H1 (cell line): ENCODE results near the gene CPXM2. TPM values are rescaled to one million over a fixed set of nuclear protein-coding genes. Genes with fewer than 3 reads are reported as not detected.

Experiments used
- CTCF ChIA-PET: fragments of 300-600 bp; sonication (Branson Sonifier 250); formaldehyde crosslinking; loops from one replicate; lab custom pipeline; 2021; ENCODE audit not compliant: partially characterized antibody; lab: Charles Lee
- POLR2A ChIA-PET: fragments of 300-600 bp; sonication (Branson Sonifier 250); formaldehyde crosslinking; loops from one replicate; lab custom pipeline; 2021; ENCODE audit warnings: inconsistent platforms; ENCODE audit not compliant: partially characterized antibody; lab: Charles Lee
- DNase-seq, 2 experiments: peaks; one replicate each; pipeline versions ENCODE4 v3.0.0 to v3.0.0-alpha.2; 2010 to 2022; ENCODE audit warnings: low spot score in 2 of 2, low read depth in 1 of 2, mixed read lengths in 1 of 2
- FAIRE-seq: peaks from 2 replicates; lab custom pipeline; 2011; peaks lifted over from hg19 to GRCh38; lab: Jason Lieb, UNC
- H2AFZ ChIP-seq: 2 replicates; pipeline ENCODE4 v1.8.1; 2012; ENCODE audit warnings: low read length, inconsistent platforms
- H2AK5ac ChIP-seq: 2 replicates; pipeline ENCODE4 v1.6.1; 2013; ENCODE audit warnings: low read depth, low read length
- H2BK120ac ChIP-seq: replicated peaks from 2 replicates; pipeline ENCODE3; 2013; ENCODE audit warnings: low read depth, low read length, inconsistent platforms
- H2BK12ac ChIP-seq: 2 replicates; pipeline ENCODE4 v1.6.1; 2013; ENCODE audit warnings: low read depth, low read length
- H2BK15ac ChIP-seq: 2 replicates; pipeline ENCODE4 v1.6.1; 2013; ENCODE audit warnings: low read length
- H2BK20ac ChIP-seq: 2 replicates; pipeline ENCODE4 v1.6.1; 2013; ENCODE audit warnings: low read length
- H2BK5ac ChIP-seq: 2 replicates; pipeline ENCODE4 v1.6.1; 2013; ENCODE audit warnings: low read depth, low read length
- H3K14ac ChIP-seq: 2 replicates; pipeline ENCODE4 v1.6.1; 2013; ENCODE audit warnings: inconsistent platforms; ENCODE audit not compliant: insufficient read length
- H3K18ac ChIP-seq: 2 replicates; pipeline ENCODE4 v1.6.1; 2013; ENCODE audit warnings: low read length; ENCODE audit errors: extremely low read depth
- H3K23ac ChIP-seq: 2 replicates; pipeline ENCODE4 v1.6.1; 2013; ENCODE audit warnings: inconsistent platforms; ENCODE audit not compliant: insufficient read length
- H3K23me2 ChIP-seq: 2 replicates; pipeline ENCODE4 v1.6.1; 2013; ENCODE audit warnings: low read depth, low read length
- H3K27ac ChIP-seq: 2 replicates; pipeline ENCODE4 v1.6.1; 2011; ENCODE audit warnings: low read depth, low read length, inconsistent platforms
- H3K27me3 ChIP-seq, 4 experiments: replicated peaks in 1 of 4; 1 replicate in 1 of 4; 2 replicates in 3 of 4; pipeline versions ENCODE4 v1.6.1 to v1.8.1; 2011 to 2013; ENCODE audit warnings: low read length in 3 of 4, mild to moderate bottlenecking in 3 of 4, inconsistent platforms in 2 of 4, mixed read lengths in 2 of 4, moderate library complexity in 1 of 4; ENCODE audit not compliant: control insufficient read depth in 3 of 4, insufficient read depth in 3 of 4; ENCODE audit errors: extremely low read depth in 1 of 4
- H3K36me3 ChIP-seq, 4 experiments: 2 replicates each; pipeline versions ENCODE4 v1.6.1 to v1.8.1; 2011 to 2013; ENCODE audit warnings: mild to moderate bottlenecking in 4 of 4, low read length in 3 of 4, moderate library complexity in 2 of 4, control low read depth in 1 of 4, inconsistent platforms in 1 of 4; ENCODE audit not compliant: insufficient read depth in 4 of 4, control insufficient read depth in 2 of 4
- H3K4ac ChIP-seq: replicated peaks from 2 replicates; pipeline ENCODE3; 2013; ENCODE audit warnings: low read length, low read depth, mixed read lengths, inconsistent platforms; ENCODE audit not compliant: insufficient read length
- H3K4me1 ChIP-seq, 4 experiments: replicated peaks in 1 of 4; 1 replicate in 1 of 4; 2 replicates in 3 of 4; pipeline versions ENCODE4 v1.6.1 to v1.8.1; 2011 to 2013; ENCODE audit warnings: low read length in 3 of 4, inconsistent platforms in 2 of 4, mixed read lengths in 1 of 4; ENCODE audit not compliant: insufficient read depth in 4 of 4, control insufficient read depth in 3 of 4
- H3K4me2 ChIP-seq, 2 experiments: 2 replicates each; pipeline versions ENCODE4 v1.6.1 to v1.8.1; 2011 to 2013; ENCODE audit warnings: low read depth in 2 of 2, low read length in 2 of 2, control low read depth in 1 of 2, inconsistent platforms in 1 of 2, mild to moderate bottlenecking in 1 of 2; ENCODE audit not compliant: insufficient read depth in 1 of 2
- H3K4me3 ChIP-seq, 4 experiments: fragments of 200-600, 300-600 bp in 1 of 4; sonication (generic), shearing (Covaris generic), sonication (Bioruptor Twin) in 1 of 4; 2 replicates each; pipeline versions ENCODE4 v1.5.1 to v1.8.1; 2011 to 2016; ENCODE audit warnings: low read length in 4 of 4, low read depth in 3 of 4, control low read depth in 2 of 4, inconsistent platforms in 2 of 4, mild to moderate bottlenecking in 2 of 4, mixed read lengths in 1 of 4, moderate library complexity in 1 of 4; ENCODE audit not compliant: insufficient read depth in 2 of 4; ENCODE audit errors: extremely low read depth in 1 of 4
- H3K56ac ChIP-seq: replicated peaks from 2 replicates; pipeline ENCODE3; 2013; ENCODE audit warnings: low read depth, mild to moderate bottlenecking, mixed read lengths, low read length, inconsistent platforms; ENCODE audit not compliant: insufficient read length
- H3K79me1 ChIP-seq: 2 replicates; pipeline ENCODE4 v1.6.1; 2013; ENCODE audit warnings: low read depth, low read length, control low read depth
- H3K79me2 ChIP-seq, 2 experiments: 2 replicates each; pipeline versions ENCODE4 v1.6.1 to v1.8.1; 2012 to 2013; ENCODE audit warnings: low read length in 2 of 2, mild to moderate bottlenecking in 2 of 2, inconsistent platforms in 1 of 2; ENCODE audit not compliant: insufficient read depth in 2 of 2, control insufficient read depth in 1 of 2
- H3K9ac ChIP-seq, 4 experiments: replicated peaks in 1 of 4; 1 replicate in 1 of 4; 2 replicates in 3 of 4; pipeline versions ENCODE4 v1.6.1 to v1.8.1; 2011 to 2013; ENCODE audit warnings: low read depth in 3 of 4, low read length in 3 of 4, control low read depth in 2 of 4, mild to moderate bottlenecking in 2 of 4, moderate library complexity in 2 of 4, inconsistent platforms in 1 of 4; ENCODE audit errors: extremely low read depth in 1 of 4
- H3K9me3 ChIP-seq, 2 experiments: 2 replicates each; pipeline versions ENCODE4 v1.6.1 to v1.8.1; 2012 to 2013; ENCODE audit warnings: mild to moderate bottlenecking in 2 of 2, moderate library complexity in 2 of 2, control low read depth in 1 of 2, inconsistent platforms in 1 of 2, low read depth in 1 of 2, low read length in 1 of 2, mixed read lengths in 1 of 2; ENCODE audit not compliant: insufficient read depth in 2 of 2
- H4K20me1 ChIP-seq, 2 experiments: replicated peaks in 1 of 2; 2 replicates each; pipeline versions ENCODE3 to v1.8.1; 2011 to 2013; ENCODE audit warnings: inconsistent platforms in 2 of 2, low read length in 2 of 2, mild to moderate bottlenecking in 1 of 2; ENCODE audit not compliant: insufficient read depth in 2 of 2, control insufficient read depth in 1 of 2
- H4K5ac ChIP-seq: 2 replicates; pipeline ENCODE4 v1.6.1; 2013; ENCODE audit warnings: low read length, low read depth, mixed read lengths, inconsistent platforms; ENCODE audit not compliant: insufficient read length
- H4K8ac ChIP-seq: 2 replicates; pipeline ENCODE4 v1.8.0; 2013; ENCODE audit warnings: mild to moderate bottlenecking, moderate library complexity, low read length, inconsistent platforms; ENCODE audit not compliant: insufficient read depth; ENCODE audit errors: extremely low read depth
- H4K91ac ChIP-seq: replicated peaks from 2 replicates; pipeline ENCODE3; 2013; ENCODE audit warnings: low read length, mixed read lengths, inconsistent platforms; ENCODE audit not compliant: insufficient read length
- CBX8 ChIP-seq: fragments of 300-800, 300-1000 bp; sonication (generic); IDR thresholded peaks from 2 replicates; pipeline ENCODE4 v1.7.1; 2016; ENCODE audit warnings: low read depth, low read length, borderline replicate concordance
- GABPA ChIP-seq: IDR thresholded peaks from 2 replicates; pipeline ENCODE4 v1.6.1; 2011; ENCODE audit warnings: mild to moderate bottlenecking, low read length, moderate library complexity, borderline replicate concordance; ENCODE audit not compliant: insufficient read depth
- JUN ChIP-seq: IDR thresholded peaks from 2 replicates; pipeline ENCODE4 v1.6.1; 2011; ENCODE audit warnings: low read depth, mild to moderate bottlenecking, improper control_type of control experiment, low read length
- POLR2A ChIP-seq, 2 experiments: IDR thresholded peaks; 1 replicate in 1 of 2; 2 replicates in 1 of 2; pipeline ENCODE4 v1.6.1; 2011; ENCODE audit warnings: low read depth in 2 of 2, low read length in 2 of 2, mild to moderate bottlenecking in 2 of 2; ENCODE audit errors: control extremely low read depth in 1 of 2
- POLR2AphosphoS5 ChIP-seq: IDR thresholded peaks from 2 replicates; pipeline ENCODE4 v1.6.1; 2011; ENCODE audit warnings: low read depth, low read length
- RAD21 ChIP-seq, 2 experiments: IDR thresholded peaks in 1 of 2; conservative IDR thresholded peaks in 1 of 2; 2 replicates each; pipeline ENCODE4 v1.6.1; 2011; ENCODE audit warnings: low read depth in 2 of 2, low read length in 2 of 2, improper control_type of control experiment in 1 of 2, inconsistent platforms in 1 of 2, mild to moderate bottlenecking in 1 of 2, moderate library complexity in 1 of 2
- RXRA ChIP-seq: IDR thresholded peaks from 2 replicates; pipeline ENCODE4 v1.6.1; 2011; ENCODE audit warnings: low read depth, mild to moderate bottlenecking, low read length, moderate library complexity; ENCODE audit not compliant: insufficient read depth
- SAP30 ChIP-seq: fragments of 300-600 bp; sonication (generic); IDR thresholded peaks from 2 replicates; pipeline ENCODE4 v1.7.1; 2012; ENCODE audit warnings: low read length, moderate library complexity, mild to moderate bottlenecking, inconsistent platforms; ENCODE audit not compliant: insufficient read depth, insufficient replicate concordance
- SIX5 ChIP-seq: IDR thresholded peaks from 2 replicates; pipeline ENCODE4 v1.6.1; 2011; ENCODE audit warnings: mild to moderate bottlenecking, low read depth, low read length
- ZNF274 ChIP-seq: IDR thresholded peaks from 2 replicates; pipeline ENCODE4 v1.7.0; 2012; ENCODE audit warnings: low read length, borderline replicate concordance; ENCODE audit errors: extremely low read depth
- WGBS, 2 experiments: shearing (Covaris generic) in 1 of 2; methylation state at CpG; one replicate each; pipeline versions ENCODE4 v1.1.6 to v1.1.7; 2013 to 2015; ENCODE audit warnings: low lambda C conversion rate in 2 of 2, mixed read lengths in 2 of 2, inconsistent platforms in 1 of 2, low coverage in 1 of 2, missing lambda C conversion rate in 1 of 2; ENCODE audit not compliant: insufficient replicate concordance in 2 of 2, insufficient coverage in 1 of 2, insufficient read length in 1 of 2; ENCODE audit errors: extremely low coverage in 1 of 2, missing lambda C conversion rate in 1 of 2; 5-methylcytosine and 5-hydroxymethylcytosine counted together
- polyA plus RNA-seq, 7 experiments: library from polyadenylated mRNA; depleted of rRNA in 3 of 7; stranded (reverse) in 5 of 7; unstranded in 2 of 7; fragments of >200 nt in 5 of 7; fragments of 200-250 nt in 2 of 7; gene quantifications; 1 replicate in 5 of 7; 2 replicates in 1 of 7; 4 replicates in 1 of 7; pipeline versions ENCODE4 v1.2.1 to v1.2.3, GENCODE V29; 2011 to 2013; ENCODE audit warnings: missing spikeins in 2 of 7, mixed read lengths in 2 of 7
- total RNA-seq: library from RNA; stranded (reverse); fragmentation: NEBNext Ultra II Directional; extraction: Animal tissue kit (Norgen Biotek cat#: 25700); gene quantifications from 2 replicates; pipeline ENCODE4 v1.2.1, GENCODE V29; 2021
- TF ChIP-seq, protein P1 (sequence below): IDR thresholded peaks from 2 replicates; pipeline ENCODE4 v1.6.1; 2012; ENCODE audit warnings: inconsistent platforms

The CPXM2 gene
- total and polyA plus RNA-seq, 2 of the 8 experiments (the other 6 are each of a cell fraction or from before 2014, with no cell fraction given): 2.4 to 2.9 TPM

- WGBS, 2 experiments: 89% methylated on average over 4 of the region's 4 CpGs; no CpG with 5 or more reads in 1 of the 2 experiments
- H2BK120ac ChIP-seq: no peak overlapping the region
Measured at GRCh38 chr10:123889821-123890220, 1.8 kb downstream of the CPXM2 start.

More at GRCh38 chr10:123889821-123890220, 1.8 kb downstream of the CPXM2 start:
- H2AFZ ChIP-seq: no peak overlapping the region
- no peak overlapping the region for H2AK5ac ChIP-seq
- no peaks in the 10 kb centered on the region for H3K36me3 ChIP-seq
- peaks cover 0 to 30% (median 19%) of the 10 kb centered on the region in 4 experiments; a peak in 5 of 7 replicates for H3K27me3 ChIP-seq
- no peak overlapping the region for H3K14ac ChIP-seq
- no peak overlapping the region for H2BK12ac ChIP-seq
- H3K9me3 ChIP-seq: no peaks in the 10 kb centered on the region; a peak in 1 of 4 replicates
- no peak overlapping the region for H3K18ac ChIP-seq
- H3K4me3 ChIP-seq: no peak overlapping the region
- no peak overlapping the region for H3K56ac ChIP-seq
- peaks cover 0 to 2% of the 10 kb centered on the region in 2 experiments for H4K20me1 ChIP-seq
- H3K4ac ChIP-seq: no peak overlapping the region
- no peaks in the 10 kb centered on the region for H3K79me1 ChIP-seq
- H3K9ac ChIP-seq: no peak overlapping the region
- POLR2A ChIA-PET: no interaction called here
- H4K91ac ChIP-seq: no peak overlapping the region
- no peak overlapping the region for H2BK20ac ChIP-seq
- peaks cover 9% of the 10 kb centered on the region; the same call in 1 of the 2 replicates for H3K23me2 ChIP-seq
- no peak overlapping the region for H3K23ac ChIP-seq
- FAIRE-seq: no peak
- peaks cover 0 to 7% (median 5%) of the 10 kb centered on the region in 4 experiments; a peak in 4 of 7 replicates for H3K4me1 ChIP-seq
- H2BK5ac ChIP-seq: no peak overlapping the region
- H3K4me2 ChIP-seq: no peak overlapping the region
- H4K5ac ChIP-seq: no peak overlapping the region
- no peaks in the 10 kb centered on the region for H3K79me2 ChIP-seq
- H3K27ac ChIP-seq: no peak overlapping the region
- H4K8ac ChIP-seq: no peak overlapping the region
- no peak for DNase-seq
- TF ChIP-seq, protein P1, sequence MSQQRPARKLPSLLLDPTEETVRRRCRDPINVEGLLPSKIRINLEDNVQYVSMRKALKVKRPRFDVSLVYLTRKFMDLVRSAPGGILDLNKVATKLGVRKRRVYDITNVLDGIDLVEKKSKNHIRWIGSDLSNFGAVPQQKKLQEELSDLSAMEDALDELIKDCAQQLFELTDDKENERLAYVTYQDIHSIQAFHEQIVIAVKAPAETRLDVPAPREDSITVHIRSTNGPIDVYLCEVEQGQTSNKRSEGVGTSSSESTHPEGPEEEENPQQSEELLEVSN: no peak
- no peak for TF ChIP-seq POLR2A (IDR thresholded peaks at IDR 0.05; ENCODE audit: control extremely low read depth in 1 of 2, low read depth in 2 of 2, low read length in 2 of 2)
- no peak for TF ChIP-seq JUN
- TF ChIP-seq RAD21 (IDR thresholded peaks at IDR 0.05 in 1 of 2, conservative IDR thresholded peaks at IDR 0.05 in 1 of 2; ENCODE audit: low read depth in 2 of 2, low read length in 2 of 2): no peak
- TF ChIP-seq CBX8: no peak
- TF ChIP-seq SAP30: no peak
- TF ChIP-seq POLR2AphosphoS5: no peak
- no peak for TF ChIP-seq ZNF274
- no peak for TF ChIP-seq RXRA
- no peak for TF ChIP-seq SIX5
- no peak for TF ChIP-seq GABPA
- no peak overlapping the region for H2BK15ac ChIP-seq
- CTCF ChIA-PET: interaction anchor here (0.7 to 2.1 kb wide), 4 partner anchors 13 to 186 kb away, joined by 3 to 9 read pairs (median 4); no protein-coding TSS in a partner anchor
